Measurements from ENCODE around the gene RAPGEF4.

DNA sequence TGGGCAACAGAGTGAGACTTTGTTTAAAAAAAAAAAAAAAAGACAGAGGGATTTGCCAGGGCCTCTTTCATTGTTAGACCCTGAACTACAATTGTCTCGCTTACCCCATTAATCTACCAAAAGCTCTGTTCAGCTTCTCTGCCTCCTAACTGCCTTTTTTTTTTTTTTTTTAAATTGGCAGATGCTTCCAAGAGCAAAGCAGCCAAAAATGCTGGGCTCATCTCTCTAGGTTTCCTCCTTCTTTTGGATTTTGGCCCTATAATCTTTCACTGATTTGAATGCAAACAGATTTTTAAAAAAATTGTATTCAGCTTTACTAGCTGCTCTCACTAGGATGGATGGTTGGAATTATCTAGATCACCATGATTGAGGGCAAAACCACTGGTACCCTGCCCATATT is 33.2 kb upstream of the RAPGEF4 start:
- no peak for TF ChIP-seq POLR2A (IDR thresholded peaks at IDR 0.05; ENCODE audit: low read depth, low read length)
- TF ChIP-seq POLR2AphosphoS5 (IDR thresholded peaks at IDR 0.05; ENCODE audit: low read depth, low read length), result no peak
- no peak for TF ChIP-seq TAF1 (IDR thresholded peaks at IDR 0.05; ENCODE audit: borderline replicate concordance, low read depth, low read length)
